H1 (cell line): ENCODE data around the gene GNAQ. TPM values are rescaled to one million over a fixed set of nuclear protein-coding genes. Genes with fewer than 3 reads are reported as not detected.

Experiments used
- CTCF ChIA-PET: fragments of 300-600 bp; sonication (Branson Sonifier 250); formaldehyde crosslinking; loops from one replicate; lab custom pipeline; 2021; ENCODE audit not compliant: partially characterized antibody; lab: Charles Lee
- POLR2A ChIA-PET: fragments of 300-600 bp; sonication (Branson Sonifier 250); formaldehyde crosslinking; loops from one replicate; lab custom pipeline; 2021; ENCODE audit warnings: inconsistent platforms; ENCODE audit not compliant: partially characterized antibody; lab: Charles Lee
- DNase-seq, 2 experiments: peaks; one replicate each; pipeline versions ENCODE4 v3.0.0 to v3.0.0-alpha.2; 2010 to 2022; ENCODE audit warnings: low spot score in 2 of 2, low read depth in 1 of 2, mixed read lengths in 1 of 2
- FAIRE-seq: peaks from 2 replicates; lab custom pipeline; 2011; peaks lifted over from hg19 to GRCh38; lab: Jason Lieb, UNC
- H2AFZ ChIP-seq: 2 replicates; pipeline ENCODE4 v1.8.1; 2012; ENCODE audit warnings: low read length, inconsistent platforms
- H2AK5ac ChIP-seq: 2 replicates; pipeline ENCODE4 v1.6.1; 2013; ENCODE audit warnings: low read depth, low read length
- H2BK120ac ChIP-seq: replicated peaks from 2 replicates; pipeline ENCODE3; 2013; ENCODE audit warnings: low read depth, low read length, inconsistent platforms
- H2BK12ac ChIP-seq: 2 replicates; pipeline ENCODE4 v1.6.1; 2013; ENCODE audit warnings: low read depth, low read length
- H2BK15ac ChIP-seq: 2 replicates; pipeline ENCODE4 v1.6.1; 2013; ENCODE audit warnings: low read length
- H2BK20ac ChIP-seq: 2 replicates; pipeline ENCODE4 v1.6.1; 2013; ENCODE audit warnings: low read length
- H2BK5ac ChIP-seq: 2 replicates; pipeline ENCODE4 v1.6.1; 2013; ENCODE audit warnings: low read depth, low read length
- H3K14ac ChIP-seq: 2 replicates; pipeline ENCODE4 v1.6.1; 2013; ENCODE audit warnings: inconsistent platforms; ENCODE audit not compliant: insufficient read length
- H3K18ac ChIP-seq: 2 replicates; pipeline ENCODE4 v1.6.1; 2013; ENCODE audit warnings: low read length; ENCODE audit errors: extremely low read depth
- H3K23ac ChIP-seq: 2 replicates; pipeline ENCODE4 v1.6.1; 2013; ENCODE audit warnings: inconsistent platforms; ENCODE audit not compliant: insufficient read length
- H3K23me2 ChIP-seq: 2 replicates; pipeline ENCODE4 v1.6.1; 2013; ENCODE audit warnings: low read depth, low read length
- H3K27ac ChIP-seq: 2 replicates; pipeline ENCODE4 v1.6.1; 2011; ENCODE audit warnings: low read depth, low read length, inconsistent platforms
- H3K27me3 ChIP-seq, 4 experiments: replicated peaks in 1 of 4; 1 replicate in 1 of 4; 2 replicates in 3 of 4; pipeline versions ENCODE4 v1.6.1 to v1.8.1; 2011 to 2013; ENCODE audit warnings: low read length in 3 of 4, mild to moderate bottlenecking in 3 of 4, inconsistent platforms in 2 of 4, mixed read lengths in 2 of 4, moderate library complexity in 1 of 4; ENCODE audit not compliant: control insufficient read depth in 3 of 4, insufficient read depth in 3 of 4; ENCODE audit errors: extremely low read depth in 1 of 4
- H3K36me3 ChIP-seq, 4 experiments: 2 replicates each; pipeline versions ENCODE4 v1.6.1 to v1.8.1; 2011 to 2013; ENCODE audit warnings: mild to moderate bottlenecking in 4 of 4, low read length in 3 of 4, moderate library complexity in 2 of 4, control low read depth in 1 of 4, inconsistent platforms in 1 of 4; ENCODE audit not compliant: insufficient read depth in 4 of 4, control insufficient read depth in 2 of 4
- H3K4ac ChIP-seq: replicated peaks from 2 replicates; pipeline ENCODE3; 2013; ENCODE audit warnings: low read length, low read depth, mixed read lengths, inconsistent platforms; ENCODE audit not compliant: insufficient read length
- H3K4me1 ChIP-seq, 4 experiments: replicated peaks in 1 of 4; 1 replicate in 1 of 4; 2 replicates in 3 of 4; pipeline versions ENCODE4 v1.6.1 to v1.8.1; 2011 to 2013; ENCODE audit warnings: low read length in 3 of 4, inconsistent platforms in 2 of 4, mixed read lengths in 1 of 4; ENCODE audit not compliant: insufficient read depth in 4 of 4, control insufficient read depth in 3 of 4
- H3K4me2 ChIP-seq, 2 experiments: 2 replicates each; pipeline versions ENCODE4 v1.6.1 to v1.8.1; 2011 to 2013; ENCODE audit warnings: low read depth in 2 of 2, low read length in 2 of 2, control low read depth in 1 of 2, inconsistent platforms in 1 of 2, mild to moderate bottlenecking in 1 of 2; ENCODE audit not compliant: insufficient read depth in 1 of 2
- H3K4me3 ChIP-seq, 4 experiments: fragments of 200-600, 300-600 bp in 1 of 4; sonication (generic), shearing (Covaris generic), sonication (Bioruptor Twin) in 1 of 4; 2 replicates each; pipeline versions ENCODE4 v1.5.1 to v1.8.1; 2011 to 2016; ENCODE audit warnings: low read length in 4 of 4, low read depth in 3 of 4, control low read depth in 2 of 4, inconsistent platforms in 2 of 4, mild to moderate bottlenecking in 2 of 4, mixed read lengths in 1 of 4, moderate library complexity in 1 of 4; ENCODE audit not compliant: insufficient read depth in 2 of 4; ENCODE audit errors: extremely low read depth in 1 of 4
- H3K56ac ChIP-seq: replicated peaks from 2 replicates; pipeline ENCODE3; 2013; ENCODE audit warnings: low read depth, mild to moderate bottlenecking, mixed read lengths, low read length, inconsistent platforms; ENCODE audit not compliant: insufficient read length
- H3K79me1 ChIP-seq: 2 replicates; pipeline ENCODE4 v1.6.1; 2013; ENCODE audit warnings: low read depth, low read length, control low read depth
- H3K79me2 ChIP-seq, 2 experiments: 2 replicates each; pipeline versions ENCODE4 v1.6.1 to v1.8.1; 2012 to 2013; ENCODE audit warnings: low read length in 2 of 2, mild to moderate bottlenecking in 2 of 2, inconsistent platforms in 1 of 2; ENCODE audit not compliant: insufficient read depth in 2 of 2, control insufficient read depth in 1 of 2
- H3K9ac ChIP-seq, 4 experiments: replicated peaks in 1 of 4; 1 replicate in 1 of 4; 2 replicates in 3 of 4; pipeline versions ENCODE4 v1.6.1 to v1.8.1; 2011 to 2013; ENCODE audit warnings: low read depth in 3 of 4, low read length in 3 of 4, control low read depth in 2 of 4, mild to moderate bottlenecking in 2 of 4, moderate library complexity in 2 of 4, inconsistent platforms in 1 of 4; ENCODE audit errors: extremely low read depth in 1 of 4
- H3K9me3 ChIP-seq, 2 experiments: 2 replicates each; pipeline versions ENCODE4 v1.6.1 to v1.8.1; 2012 to 2013; ENCODE audit warnings: mild to moderate bottlenecking in 2 of 2, moderate library complexity in 2 of 2, control low read depth in 1 of 2, inconsistent platforms in 1 of 2, low read depth in 1 of 2, low read length in 1 of 2, mixed read lengths in 1 of 2; ENCODE audit not compliant: insufficient read depth in 2 of 2
- H4K20me1 ChIP-seq, 2 experiments: replicated peaks in 1 of 2; 2 replicates each; pipeline versions ENCODE3 to v1.8.1; 2011 to 2013; ENCODE audit warnings: inconsistent platforms in 2 of 2, low read length in 2 of 2, mild to moderate bottlenecking in 1 of 2; ENCODE audit not compliant: insufficient read depth in 2 of 2, control insufficient read depth in 1 of 2
- H4K5ac ChIP-seq: 2 replicates; pipeline ENCODE4 v1.6.1; 2013; ENCODE audit warnings: low read length, low read depth, mixed read lengths, inconsistent platforms; ENCODE audit not compliant: insufficient read length
- H4K8ac ChIP-seq: 2 replicates; pipeline ENCODE4 v1.8.0; 2013; ENCODE audit warnings: mild to moderate bottlenecking, moderate library complexity, low read length, inconsistent platforms; ENCODE audit not compliant: insufficient read depth; ENCODE audit errors: extremely low read depth
- H4K91ac ChIP-seq: replicated peaks from 2 replicates; pipeline ENCODE3; 2013; ENCODE audit warnings: low read length, mixed read lengths, inconsistent platforms; ENCODE audit not compliant: insufficient read length
- CBX8 ChIP-seq: fragments of 300-800, 300-1000 bp; sonication (generic); IDR thresholded peaks from 2 replicates; pipeline ENCODE4 v1.7.1; 2016; ENCODE audit warnings: low read depth, low read length, borderline replicate concordance
- CREB1 ChIP-seq: IDR thresholded peaks from 2 replicates; pipeline ENCODE4 v1.6.1; 2012; ENCODE audit warnings: inconsistent platforms
- E2F6 ChIP-seq: IDR thresholded peaks from 2 replicates; pipeline ENCODE4 v1.6.1; 2012; ENCODE audit warnings: inconsistent platforms
- JUND ChIP-seq: IDR thresholded peaks from 2 replicates; pipeline ENCODE4 v1.6.1; 2011; ENCODE audit warnings: mild to moderate bottlenecking, improper control_type of control experiment, low read length
- MAX ChIP-seq: IDR thresholded peaks from 2 replicates; pipeline ENCODE4 v1.6.1; 2012; ENCODE audit warnings: inconsistent platforms
- SIN3A ChIP-seq, 2 experiments: IDR thresholded peaks in 1 of 2; conservative IDR thresholded peaks in 1 of 2; 2 replicates each; pipeline ENCODE4 v1.6.1; 2011 to 2012; ENCODE audit warnings: low read length in 2 of 2, improper control_type of control experiment in 1 of 2, low read depth in 1 of 2, mild to moderate bottlenecking in 1 of 2
- SP4 ChIP-seq: IDR thresholded peaks from 2 replicates; pipeline ENCODE4 v1.6.1; 2012; ENCODE audit warnings: low read length, inconsistent platforms
- TAF7 ChIP-seq: optimal IDR thresholded peaks from 2 replicates; pipeline ENCODE3; 2011; ENCODE audit warnings: low read depth, mild to moderate bottlenecking, inconsistent platforms, low read length, moderate library complexity, borderline replicate concordance
- polyA plus RNA-seq, 7 experiments: library from polyadenylated mRNA; depleted of rRNA in 3 of 7; stranded (reverse) in 5 of 7; unstranded in 2 of 7; fragments of >200 nt in 5 of 7; fragments of 200-250 nt in 2 of 7; gene quantifications; 1 replicate in 5 of 7; 2 replicates in 1 of 7; 4 replicates in 1 of 7; pipeline versions ENCODE4 v1.2.1 to v1.2.3, GENCODE V29; 2011 to 2013; ENCODE audit warnings: missing spikeins in 2 of 7, mixed read lengths in 2 of 7
- total RNA-seq: library from RNA; stranded (reverse); fragmentation: NEBNext Ultra II Directional; extraction: Animal tissue kit (Norgen Biotek cat#: 25700); gene quantifications from 2 replicates; pipeline ENCODE4 v1.2.1, GENCODE V29; 2021

GNAQ gene
- total and polyA plus RNA-seq, 2 of the 8 experiments (the other 6 are each of a cell fraction or from before 2014, with no cell fraction given), result 22.8 to 63.8 TPM

GRCh38 chr9:77929942-77930341, 101.7 kb downstream of the GNAQ start:
- FAIRE-seq (no peak), DNase-seq (no peak)
- Histone ChIP-seq H3K79me1 (no peaks in the 10 kb centered on the region; the same call in none of the 2 replicates), H2AFZ (no peak overlapping the region), H3K18ac (no peak overlapping the region), H3K27me3 (no peaks in the 10 kb centered on the region), H3K4me2 (no peak overlapping the region), H3K9ac (no peak overlapping the region), H3K4ac (no peak overlapping the region), H2AK5ac (no peak overlapping the region), H3K9me3 (no peaks in the 10 kb centered on the region), H2BK5ac (no peak overlapping the region), H2BK120ac (no peak overlapping the region), H3K23ac (no peak overlapping the region), H3K56ac (no peak overlapping the region), H3K14ac (no peak overlapping the region), H4K8ac (no peak overlapping the region), H3K23me2 (no peaks in the 10 kb centered on the region), H2BK20ac (no peak overlapping the region), H3K36me3 (no peaks in the 10 kb centered on the region), H4K91ac (no peak overlapping the region), H4K5ac (no peak overlapping the region), H3K4me3 (no peak overlapping the region), H3K79me2 (peaks cover 0 to 39% of the 10 kb centered on the region in 2 experiments; a peak in 2 of 4 replicates), H2BK12ac (no peak overlapping the region), H4K20me1 (peaks cover 0 to 2% of the 10 kb centered on the region in 2 experiments), H2BK15ac (no peak overlapping the region), H3K4me1 (no peaks in the 10 kb centered on the region; a peak in 1 of 7 replicates), H3K27ac (no peak overlapping the region)
- ChIA-PET CTCF (no interaction called here), POLR2A (no interaction called here)
- TF ChIP-seq SIN3A (conservative IDR thresholded peaks at IDR 0.05 in 1 of 2, IDR thresholded peaks at IDR 0.05 in 1 of 2; ENCODE audit: low read depth in 1 of 2, low read length in 2 of 2) (no peak), MAX (no peak), TAF7 (no peak), E2F6 (no peak), CBX8 (no peak), SP4 (no peak), CREB1 (no peak), JUND (no peak)
